ENCODE results near the gene ROS1.

DNA sequence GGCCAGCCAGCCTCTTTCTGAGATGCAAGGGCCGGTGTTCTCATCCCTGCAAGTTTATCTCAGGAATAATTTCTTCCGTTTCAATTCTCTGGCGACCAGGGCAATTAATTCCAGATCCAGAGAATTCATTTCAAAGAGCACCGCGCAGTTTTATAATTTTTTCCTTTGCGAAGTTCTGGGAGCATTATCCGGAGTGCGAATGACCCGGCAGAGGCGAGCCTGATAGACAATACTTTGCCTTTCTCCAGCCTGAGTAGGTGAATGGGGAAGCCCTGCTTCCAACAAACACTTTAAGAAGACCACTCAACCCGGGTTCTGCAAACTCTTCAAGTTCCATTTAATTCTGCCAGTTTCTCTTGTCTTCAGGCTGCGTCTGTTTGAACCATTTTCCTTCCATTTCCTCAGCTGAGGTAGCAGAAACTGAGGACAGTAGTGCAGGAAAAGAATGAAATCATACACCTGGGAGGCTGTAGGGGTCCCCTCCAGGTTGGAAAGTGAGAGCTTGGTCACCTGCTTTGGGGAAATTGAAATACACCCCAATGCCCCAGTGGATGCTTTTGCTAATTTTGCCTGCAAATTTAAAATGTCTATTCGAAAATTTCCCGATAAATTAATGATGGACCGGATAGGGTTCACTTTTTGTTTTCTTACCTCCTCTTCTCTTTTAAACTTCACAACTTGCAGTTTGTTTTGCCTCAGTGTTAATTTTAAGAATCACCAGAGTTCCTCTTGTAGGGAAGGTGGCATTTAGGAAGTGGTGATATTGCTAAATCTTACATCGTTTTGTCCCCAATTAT lies 159.3 kb downstream of the ROS1 start:
- no peak for TF ChIP-seq POLR2A (IDR thresholded peaks at IDR 0.05; ENCODE audit: low read length)
- no peak for TF ChIP-seq GATA1 (IDR thresholded peaks at IDR 0.05; ENCODE audit: low read depth, low read length)

All from erythroblast (primary cell).